Epithelial cell of proximal tubule (primary cell): Measurements from ENCODE around the gene SPEF2. TPM values are rescaled to one million over a fixed set of nuclear protein-coding genes. Genes with fewer than 3 reads are reported as not detected.
"Not testable (repeated sequence)": the region's sequence is repeated elsewhere in the genome, so short reads cannot be mapped to it uniquely, and the experiment has no call there.

Experiments
- DNase-seq: peaks from one replicate; pipeline ENCODE4 v3.0.0-alpha.2; 2011; ENCODE audit warnings: low read depth
- H3K4me3 ChIP-seq: 2 replicates; pipeline ENCODE4 v1.5.1; 2011; ENCODE audit warnings: low read depth, mild to moderate bottlenecking, low read length
- CTCF ChIP-seq: conservative IDR thresholded peaks from 2 replicates; pipeline ENCODE4 v1.5.1; 2012; ENCODE audit warnings: low read depth, mild to moderate bottlenecking, low read length
- total RNA-seq: library from RNA; depleted of rRNA; stranded (reverse); fragments of >200 nt; gene quantifications from 2 replicates; pipeline ENCODE4 v1.2.3, GENCODE V29; 2015

The SPEF2 gene
- total RNA-seq, 1 donor from 2014 or later = 2.3 TPM

GRCh38 chr5:35854248-35854647 is 236.6 kb downstream of the SPEF2 start:
- no peak for TF ChIP-seq CTCF
- no peak for DNase-seq
- no peak overlapping the region for H3K4me3 ChIP-seq

GRCh38 chr5:35855187-35855586 is 237.5 kb downstream of the SPEF2 start:
- DNase-seq = no peak
- no peak for TF ChIP-seq CTCF
- no peak overlapping the region for H3K4me3 ChIP-seq

- DNase-seq, H3K4me3 ChIP-seq: not testable (repeated sequence)
Measured at GRCh38 chr5:35856186-35856764, 238.6 kb downstream of the SPEF2 start.

- H3K4me3 ChIP-seq = no peak within 1 kb of the TSS
- TF ChIP-seq CTCF = no peak
- DNase-seq = no peak
Measured at GRCh38 chr5:35856765-35857351, 239.2 kb downstream of the SPEF2 start, which contains the start of gene IL7R. TSS of gene IL7R (plus strand) at chr5:35856891. CDS start at chr5:35856978, 87 bp downstream.

- DNase-seq = no peak
- H3K4me3 ChIP-seq = no peak overlapping the region
- TF ChIP-seq CTCF = no peak
Measured at GRCh38 chr5:35857606-35858205, 240.0 kb downstream of the SPEF2 start.

- no peak overlapping the region for H3K4me3 ChIP-seq
- TF ChIP-seq CTCF = no peak
- no peak for DNase-seq
Measured at GRCh38 chr5:35859101-35859661, 241.5 kb downstream of the SPEF2 start.

GRCh38 chr5:35860686-35861085 is 243.0 kb downstream of the SPEF2 start:
- no peak overlapping the region for H3K4me3 ChIP-seq
- no peak for TF ChIP-seq CTCF
- no peak for DNase-seq
